Heart right ventricle (tissue), 16 donors: Measurements from ENCODE around the gene DIPK1A. TPM values are rescaled to one million over a fixed set of nuclear protein-coding genes. Genes with fewer than 3 reads are reported as not detected.
A peak's percentile ranks its signal among the peaks of the same experiment; 100 is the strongest.

Experiments
- ATAC-seq, 8 donors: fragments of 200-7000 bp; cut with Tn5 transposase; one replicate each; pipeline ENCODE4 v1.9.1; 2020; ENCODE audit warnings: mild to moderate bottlenecking in 8 of 8, moderate library complexity in 8 of 8, moderate number of reproducible peaks in 1 of 8
- DNase-seq, 2 donors: peaks; one replicate each; pipeline ENCODE4 v3.0.0-alpha.2; 2020
- H3K27ac ChIP-seq, 10 donors: fragments of 200-600 bp; sonication (generic) in 2 of 10; one replicate each; pipeline versions ENCODE4 v1.5.0 to v1.8.0; 2020 to 2022; ENCODE audit warnings: mild to moderate bottlenecking in 3 of 10
- H3K27me3 ChIP-seq, 7 donors: fragments of 200-600 bp; one replicate each; pipeline ENCODE4 v1.8.0; 2021 to 2022; ENCODE audit warnings: mild to moderate bottlenecking in 2 of 7
- H3K36me3 ChIP-seq, 9 donors: fragments of 200-600 bp; sonication (generic) in 1 of 9; one replicate each; pipeline versions ENCODE4 v1.5.0 to v1.8.0; 2020 to 2022; ENCODE audit warnings: mild to moderate bottlenecking in 2 of 9
- H3K4me1 ChIP-seq, 9 donors: fragments of 200-600 bp; sonication (generic) in 1 of 9; one replicate each; pipeline versions ENCODE4 v1.5.0 to v1.8.0; 2020 to 2022; ENCODE audit warnings: mild to moderate bottlenecking in 4 of 9
- H3K4me3 ChIP-seq, 10 donors: fragments of 200-600 bp; sonication (generic) in 2 of 10; one replicate each; pipeline versions ENCODE4 v1.5.0 to v1.8.0; 2020 to 2022; ENCODE audit warnings: mild to moderate bottlenecking in 7 of 10, moderate library complexity in 2 of 10
- H3K9me3 ChIP-seq, 11 donors: fragments of 200-600 bp in 10 of 11; sonication (generic) in 2 of 11; one replicate each; pipeline versions ENCODE4 v1.5.0 to v1.8.0; 2013 to 2022; ENCODE audit warnings: mild to moderate bottlenecking in 2 of 11, control low read depth in 1 of 11, moderate library complexity in 1 of 11
- WGBS, 2 donors: extraction: QIAGEN DNeasy Blood & Tissue Kit; methylation state at CpG; one replicate each; pipeline ENCODE4 v1.1.7; 2013; ENCODE audit warnings: inconsistent platforms in 1 of 2; 5-methylcytosine and 5-hydroxymethylcytosine counted together
- intact Hi-C, 10 donors: fragments of 100-400 bp; cut with DNase I; formaldehyde crosslinking; loops; one replicate each; pipeline versions ENCODE4 v1.11.1 to v1.14.2; 2022
- polyA plus RNA-seq, 2 donors: library from polyadenylated mRNA; stranded (reverse); fragments of 200-250 nt; gene quantifications; one replicate each; pipeline ENCODE4 v1.2.3, GENCODE V29; 2013
- total RNA-seq, 10 donors: library from RNA; stranded (reverse); fragmentation: NEBNext Ultra II Directional in 3 of 10; extraction: Animal tissue kit (Norgen Biotek cat#: 25700) in 3 of 10; gene quantifications; one replicate each; pipeline versions ENCODE4 v1.2.1 to v1.2.4, GENCODE V29; 2021 to 2023
- TF ChIP-seq, protein P1 (sequence below), 9 donors: fragments of 200-600 bp; sonication (generic) in 2 of 9; IDR thresholded peaks; one replicate each; pipeline versions ENCODE4 v1.5.0 to v1.8.0; 2021 to 2022; ENCODE audit warnings: antibody characterized with exemption in 9 of 9, mild to moderate bottlenecking in 5 of 9, moderate library complexity in 1 of 9
- donor health status: Arrhythmogenic right ventricular cardiomyopathy.
- donor health status: ischemic (EF 13 %, LVEDD 7.1; RV severe dilation, severe dysfunction).
- donor health status: healthy with polysubstance abuse.
- donor health status: DM: no; HTN: yes; CAD: no.
- donor health status: DM: no; HTN: no; CAD: no.
- donor health status: ischemic (EF 25% LVEDD 6.9; RV normal size, moderate dysfunction).
- donor health status: ischemic (EF 25% LVEDD 5.7; RV mildly dilated, moderate dysfunction).
- donor health status: healthy.
- donor health status: DM: yes; HTN: yes; CAD: no.
- donor health status: Ischemic cardiomyopathy.
- donor health status: ischemic (EF 35%, LVEDD 5.7; RV mildly dilated, moderate dysfunction).
- donor health status: nonischemic (EF 11% LVEDD 7.7; RV severe dilation, severe dysfunction).
- donor health status: DM: yes; HTN: yes; CAD: no.
- donor health status: PGD.
- donor health status: ischemic (EF 29% LVEDD 5.4; RV normal size, mild dysfunction).
- donor health status: nonischemic (EF 23%, LVEDD 6.1; RV moderate dilation, normal function).

The DIPK1A gene
- total and polyA plus RNA-seq, 12 donors: 3.4 to 8.5 (median 6.3) TPM

DNA sequence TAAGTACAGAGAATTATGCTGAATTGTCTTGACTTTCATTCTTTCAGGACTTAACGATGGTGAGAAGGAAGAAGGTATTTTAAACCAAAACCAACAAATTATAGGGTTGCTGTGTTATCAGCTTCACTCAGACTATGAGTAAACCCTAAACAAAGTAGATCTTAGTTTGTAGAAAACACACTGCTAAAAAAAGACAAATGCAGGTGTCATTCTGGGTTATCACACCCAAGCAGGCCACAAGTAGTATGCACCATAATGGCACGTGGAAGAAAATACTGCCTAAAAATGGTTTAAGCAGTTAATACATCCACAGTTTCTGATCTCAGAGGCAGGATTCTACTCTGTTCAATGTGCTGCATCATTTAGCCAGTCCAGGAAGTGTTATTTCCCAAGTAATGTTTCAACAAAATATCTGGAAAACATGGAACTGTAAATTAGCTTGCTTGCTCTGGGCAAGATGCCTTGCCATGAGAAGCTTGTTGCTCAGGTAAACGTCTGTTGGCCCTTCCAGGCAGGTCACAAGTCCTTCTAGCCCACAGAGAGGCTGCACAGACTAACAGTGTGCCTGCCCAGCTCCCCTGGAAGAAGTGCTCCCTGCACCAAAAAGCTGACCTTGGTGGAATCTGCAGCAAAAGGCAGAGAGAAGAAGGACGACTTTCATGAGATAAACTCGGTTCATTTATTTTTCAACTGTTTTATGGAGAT lies 4.1 kb downstream of the DIPK1A start:
- Histone ChIP-seq H3K36me3 (no peaks in the 10 kb centered on the region), H3K27ac (peak overlapping the region in 1 of 10 donors; percentile 36), H3K4me3 (no peak overlapping the region), H3K27me3 (peaks cover 0 to 4% (median 0%) of the 10 kb centered on the region in 7 donors), H3K4me1 (peaks cover 0 to 55% (median 25%) of the 10 kb centered on the region in 9 donors), H3K9me3 (no peaks in the 10 kb centered on the region)
- TF ChIP-seq, protein P1, sequence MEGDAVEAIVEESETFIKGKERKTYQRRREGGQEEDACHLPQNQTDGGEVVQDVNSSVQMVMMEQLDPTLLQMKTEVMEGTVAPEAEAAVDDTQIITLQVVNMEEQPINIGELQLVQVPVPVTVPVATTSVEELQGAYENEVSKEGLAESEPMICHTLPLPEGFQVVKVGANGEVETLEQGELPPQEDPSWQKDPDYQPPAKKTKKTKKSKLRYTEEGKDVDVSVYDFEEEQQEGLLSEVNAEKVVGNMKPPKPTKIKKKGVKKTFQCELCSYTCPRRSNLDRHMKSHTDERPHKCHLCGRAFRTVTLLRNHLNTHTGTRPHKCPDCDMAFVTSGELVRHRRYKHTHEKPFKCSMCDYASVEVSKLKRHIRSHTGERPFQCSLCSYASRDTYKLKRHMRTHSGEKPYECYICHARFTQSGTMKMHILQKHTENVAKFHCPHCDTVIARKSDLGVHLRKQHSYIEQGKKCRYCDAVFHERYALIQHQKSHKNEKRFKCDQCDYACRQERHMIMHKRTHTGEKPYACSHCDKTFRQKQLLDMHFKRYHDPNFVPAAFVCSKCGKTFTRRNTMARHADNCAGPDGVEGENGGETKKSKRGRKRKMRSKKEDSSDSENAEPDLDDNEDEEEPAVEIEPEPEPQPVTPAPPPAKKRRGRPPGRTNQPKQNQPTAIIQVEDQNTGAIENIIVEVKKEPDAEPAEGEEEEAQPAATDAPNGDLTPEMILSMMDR (IDR thresholded peaks at IDR 0.05): no peak
- ATAC-seq (no peak), DNase-seq (no peak)
- WGBS, 2 donors: 61 to 69% methylated on average over 5 of the region's 5 CpGs
- intact Hi-C loops: no loop called here

DNA sequence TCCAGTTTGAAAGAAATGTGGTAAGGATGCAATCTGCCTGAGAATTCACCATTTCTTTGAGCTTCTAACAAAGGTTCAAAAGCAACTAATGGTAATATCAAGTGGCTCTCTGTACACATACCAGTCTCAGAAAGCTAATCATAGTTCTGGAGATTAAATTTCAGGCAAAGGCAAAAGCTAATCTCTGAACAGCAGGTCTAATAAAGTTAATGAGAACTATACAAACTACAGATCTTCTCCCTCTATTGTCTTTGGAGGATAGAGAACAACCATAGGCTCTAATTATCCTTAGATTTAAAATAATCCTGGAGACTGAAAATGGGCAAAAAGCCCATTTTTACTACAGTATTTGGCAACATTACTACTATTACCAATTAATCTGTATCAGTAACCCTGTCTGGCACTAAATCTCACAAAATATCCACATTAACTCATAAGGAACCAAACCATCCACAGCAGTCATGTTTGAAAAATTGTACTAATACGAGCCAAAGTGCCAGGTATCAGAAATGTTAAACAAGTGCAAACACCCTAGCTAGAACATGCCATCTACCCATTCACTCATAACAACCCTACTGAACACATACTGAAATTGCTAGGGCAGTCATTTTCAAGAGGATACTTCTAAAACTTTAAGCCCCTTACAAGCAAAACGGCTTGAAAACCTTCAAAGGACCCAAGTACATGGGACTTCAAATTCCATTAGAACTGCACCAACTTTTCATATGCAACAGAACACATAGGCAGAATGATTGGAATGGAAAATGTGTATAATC lies 4.8 kb downstream of the DIPK1A start:
- intact Hi-C loops: no loop called here
- peaks cover 0 to 58% (median 25%) of the 10 kb centered on the region in 9 donors for H3K4me1 ChIP-seq
- H3K27ac ChIP-seq: peak overlapping the region in 2 of 10 donors; percentile 7 to 36
- no peaks in the 10 kb centered on the region for H3K27me3 ChIP-seq
- DNase-seq (no peak), ATAC-seq (no peak)
- H3K36me3 ChIP-seq: no peaks in the 10 kb centered on the region
- H3K4me3 ChIP-seq: no peak overlapping the region
- H3K9me3 ChIP-seq: no peaks in the 10 kb centered on the region
- TF ChIP-seq, protein P1 (IDR thresholded peaks at IDR 0.05): no peak
- 88 to 89% methylated on average over 2 of the region's 2 CpGs for WGBS, 2 donors

DNA sequence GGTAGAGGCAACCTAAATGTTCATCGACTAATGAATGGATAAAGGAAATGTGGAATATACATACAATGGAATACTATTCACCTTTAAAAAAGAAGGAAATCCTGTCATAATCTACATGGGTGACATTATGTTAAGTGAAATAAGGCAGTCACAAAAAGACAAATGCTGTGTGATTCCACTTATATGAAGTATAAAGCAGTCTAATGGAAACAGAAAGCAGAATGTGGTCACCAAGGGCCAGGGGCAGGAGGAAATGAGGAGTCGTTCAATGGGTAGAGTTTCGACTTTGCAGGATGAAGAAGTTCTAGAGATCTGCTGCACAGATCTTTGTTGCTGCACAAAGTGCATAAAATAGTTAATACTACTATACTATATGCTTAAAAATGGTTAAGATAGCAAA lies 7.8 kb downstream of the DIPK1A start:
- Histone ChIP-seq H3K36me3 (no peaks in the 10 kb centered on the region), H3K9me3 (no peaks in the 10 kb centered on the region), H3K27me3 (no peaks in the 10 kb centered on the region), H3K4me3 (no peak overlapping the region), H3K27ac (peak overlapping the region in 1 of 10 donors; percentile 48), H3K4me1 (peaks cover 0 to 59% (median 30%) of the 10 kb centered on the region in 9 donors)
- ATAC-seq (no peak), DNase-seq (no peak)
- TF ChIP-seq, protein P1 (IDR thresholded peaks at IDR 0.05): no peak
- 76 to 79% methylated on average over 3 of the region's 3 CpGs for WGBS, 2 donors
- intact Hi-C loops: loop anchor here in 1 of 10 donors (5.0 kb wide), 1 partner anchor 39 kb away; no protein-coding TSS in a partner anchor

DNA sequence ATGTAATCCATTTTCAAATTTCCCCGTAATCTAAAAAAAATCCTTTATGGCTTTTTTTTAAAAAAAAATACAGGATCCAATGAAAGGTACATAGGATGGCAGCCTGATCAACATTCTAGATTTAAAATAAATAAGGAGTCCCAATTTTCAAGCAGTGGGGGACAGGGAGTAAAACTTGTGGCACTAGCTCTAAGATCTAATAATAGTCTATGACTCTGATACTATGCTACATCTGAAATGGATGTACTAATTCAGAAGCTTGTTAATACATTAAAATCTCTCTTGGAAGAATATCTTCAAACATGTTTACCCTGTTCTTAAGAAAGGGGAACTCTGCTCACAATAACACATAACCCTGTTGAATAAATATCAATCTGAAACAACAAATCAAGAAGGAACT lies 8.5 kb downstream of the DIPK1A start:
- ATAC-seq (peak in 2 of 8 donors; percentile 35 to 71), DNase-seq (no peak)
- TF ChIP-seq, protein P1 (IDR thresholded peaks at IDR 0.05): no peak
- Histone ChIP-seq H3K36me3 (no peaks in the 10 kb centered on the region), H3K27ac (peak overlapping the region in 1 of 10 donors; percentile 48), H3K9me3 (peaks cover 0 to under 1% (median 0%) of the 10 kb centered on the region in 11 donors), H3K27me3 (no peaks in the 10 kb centered on the region), H3K4me1 (peaks cover 0 to 58% (median 30%) of the 10 kb centered on the region in 9 donors), H3K4me3 (no peak overlapping the region)
- intact Hi-C loops: loop anchor here in 1 of 10 donors (5.0 kb wide), 1 partner anchor 40 kb away; no protein-coding TSS in a partner anchor
- 92 to 98% methylated on average over 1 of the region's 1 CpG for WGBS, 2 donors
